ENCODE results near the gene REM1.

DNA sequence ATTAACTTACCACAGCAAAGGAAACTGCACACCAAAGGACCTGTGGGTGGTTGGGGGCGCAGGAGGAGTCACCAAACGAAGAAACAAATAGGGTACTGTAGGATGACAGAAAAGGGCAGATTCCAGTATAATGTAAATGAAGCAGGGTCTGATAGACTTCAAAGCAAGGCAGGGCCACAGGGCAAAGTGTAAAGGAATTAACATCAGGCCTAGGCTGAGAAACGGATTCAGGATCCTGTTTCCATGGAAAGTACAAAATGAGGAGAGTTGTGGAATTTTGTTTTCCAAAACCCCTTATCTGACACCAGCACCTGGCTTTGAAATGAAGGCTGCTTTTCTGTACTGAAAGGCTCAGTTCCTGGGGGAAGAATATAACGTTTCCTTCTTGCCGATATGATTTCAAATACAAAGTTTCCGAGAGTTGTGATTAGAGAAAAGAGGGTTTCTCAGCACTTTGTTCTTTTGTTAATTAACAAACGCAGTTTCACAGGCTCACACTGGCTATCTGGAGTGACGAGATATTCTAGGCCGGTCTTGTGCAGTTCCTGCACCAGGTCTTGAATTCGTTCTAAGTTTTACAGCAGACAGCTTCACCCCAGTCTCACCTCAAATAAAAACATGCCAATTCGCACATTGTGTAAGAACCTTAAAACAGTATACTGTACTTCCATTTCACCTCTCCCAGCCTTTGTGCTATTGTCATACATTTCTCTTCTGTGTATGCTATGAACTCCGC, 28.8 kb upstream of the REM1 start:
- TF ChIP-seq POLR2AphosphoS5 (IDR thresholded peaks at IDR 0.05; ENCODE audit: low read depth, low read length): no peak
- TF ChIP-seq POLR2A (IDR thresholded peaks at IDR 0.05; ENCODE audit: low read depth, low read length): no peak
- no peak for TF ChIP-seq TAF1 (IDR thresholded peaks at IDR 0.05; ENCODE audit: low read depth, low read length)
- TF ChIP-seq SPI1 (IDR thresholded peaks at IDR 0.05; ENCODE audit: low read depth, low read length): no peak
- no peak for TF ChIP-seq POU2F2 (IDR thresholded peaks at IDR 0.05; ENCODE audit: low read depth, low read length)
